ENCODE results near the gene LTBP3. TPM values are rescaled to one million over a fixed set of nuclear protein-coding genes. Genes with fewer than 3 reads are reported as not detected.
A peak's percentile ranks its signal among the peaks of the same experiment; 100 is the strongest.

Gene LTBP3
- total and polyA plus RNA-seq, 2 of the 13 experiments (the other 11 are each of a cell fraction or from before 2014, with no cell fraction given), result 12.2 to 68.1 TPM

GRCh38 chr11:65529475-65530156, 28.5 kb downstream of the LTBP3 start (continued):
- 0 out of 2 replicates have a peak, but pooled peaks have one; percentile 33 for TF ChIP-seq ZNF296 (CRISPR knock-in tag; conservative IDR thresholded peaks at IDR 0.05)
- TF ChIP-seq ZNF768 (CRISPR knock-in tag; IDR thresholded peaks at IDR 0.05), result peak; percentile 98
- 0 out of 2 replicates have a peak, but pooled peaks have one; percentile 20 for TF ChIP-seq RFXAP (CRISPR knock-in tag; IDR thresholded peaks at IDR 0.05; ENCODE audit: borderline replicate concordance)
- TF ChIP-seq ZNF740 (CRISPR knock-in tag; IDR thresholded peaks at IDR 0.05), result peak; percentile 76; the same call in 1 of the 2 replicates
- TF ChIP-seq CCAR2 (optimal IDR thresholded peaks at IDR 0.05; ENCODE audit: low read depth, low read length), result no peak
- peak; percentile 97 for TF ChIP-seq HNF4A (CRISPR knock-in tag; IDR thresholded peaks at IDR 0.05)
- TF ChIP-seq KLF6 (CRISPR knock-in tag; IDR thresholded peaks at IDR 0.05), result no peak
- no peak for TF ChIP-seq NFE2L2 (IDR thresholded peaks at IDR 0.05; ENCODE audit: low read length)
- no peak for TF ChIP-seq ZNF567 (CRISPR knock-in tag; IDR thresholded peaks at IDR 0.05; ENCODE audit: borderline replicate concordance)
- TF ChIP-seq ATF1 (CRISPR knock-in tag; IDR thresholded peaks at IDR 0.05), result no peak

GRCh38 chr11:65528819-65529350, 29.3 kb downstream of the LTBP3 start:
- peak; percentile 14 for ATAC-seq
- H4K20me1 ChIP-seq (ENCODE audit: insufficient read depth, low read length), result 0 out of 2 replicates have a peak, but pooled peaks cover 3% of the 10 kb centered on the region
- WGBS (ENCODE audit: low lambda C conversion rate), result 63% methylated on average over 9 of the region's 12 CpGs
- in situ Hi-C loops (cut with HindIII; ENCODE audit: extremely low pct_ligation_motif_present, low pct_unique_long_range_greater_than_20kb), result no loop called here
- H3K36me3 ChIP-seq (replicated peaks in 1 of 2; ENCODE audit: control insufficient read depth in 1 of 2, insufficient read depth in 2 of 2, low read length in 2 of 2), result peaks cover 15 to 32% of the 10 kb centered on the region in 2 experiments
- H3K4me2 ChIP-seq (ENCODE audit: low read depth, low read length), result peak overlapping the region; percentile 62
- H3K9me3 ChIP-seq (ENCODE audit: low read length), result no peaks in the 10 kb centered on the region
- H3K4me1 ChIP-seq (ENCODE audit: insufficient read depth, low read length), result peaks cover 52% of the 10 kb centered on the region
- no peak for FAIRE-seq
- no TSS peak for BruUV-seq (replicated peaks)
- TF ChIP-seq ZNF670 (CRISPR knock-in tag; IDR thresholded peaks at IDR 0.05; ENCODE audit: borderline replicate concordance) (0 out of 2 replicates have a peak, but pooled peaks have one; percentile 44), MAFK (conservative IDR thresholded peaks at IDR 0.05 in 1 of 2, IDR thresholded peaks at IDR 0.05 in 1 of 2; ENCODE audit: low read length in 2 of 2) (no peak), ZNF263 (CRISPR knock-in tag; IDR thresholded peaks at IDR 0.05) (peak; percentile 91), ARNT2 (CRISPR knock-in tag; IDR thresholded peaks at IDR 0.05; ENCODE audit: low read depth) (no peak), TMF1 (CRISPR knock-in tag; IDR thresholded peaks at IDR 0.05; ENCODE audit: low read depth) (no peak), ZFY (CRISPR knock-in tag; IDR thresholded peaks at IDR 0.05) (no peak), CEBPG (CRISPR knock-in tag; IDR thresholded peaks at IDR 0.05) (no peak), ATF4 (CRISPR knock-in tag; IDR thresholded peaks at IDR 0.05) (no peak), POLR2A (IDR thresholded peaks at IDR 0.05; ENCODE audit: insufficient read depth in 1 of 2, low read depth in 2 of 2, low read length in 2 of 2) (peak in 1 of 2 experiments; percentile 40; a peak in 1 of 4 replicates), ZZZ3 (CRISPR knock-in tag; IDR thresholded peaks at IDR 0.05; ENCODE audit: borderline replicate concordance) (peak; percentile 14; the same call in 1 of the 2 replicates)
- DNase-seq (ENCODE audit: low spot score), result no peak
- H2AFZ ChIP-seq (ENCODE audit: low read length), result no peak overlapping the region
- H3K4me3 ChIP-seq (replicated peaks in 1 of 3; ENCODE audit: insufficient read depth in 1 of 3, low read depth in 2 of 3, low read length in 3 of 3), result peak overlapping the region in 1 of 3 experiments; percentile 32; a peak in 2 of 6 replicates
- CTCF ChIA-PET (ENCODE audit: low intra/inter-chr PET ratio, low total read pairs), result no interaction called here
- intact Hi-C loops (cut with micrococcal nuclease; ENCODE audit: unreplicated experiment), result no loop called here
- no peaks in the 10 kb centered on the region; a peak in 1 of 5 replicates for H3K27me3 ChIP-seq (ENCODE audit: control insufficient read depth in 1 of 2, insufficient read depth in 2 of 2, low read length in 2 of 2)
- H3K79me2 ChIP-seq (ENCODE audit: insufficient read depth, low read length), result peaks cover 19% of the 10 kb centered on the region
- POLR2A ChIA-PET, result interaction anchor here (0.7 to 1.7 kb wide), 11 partner anchors 9 to 144 kb away, joined by 3 to 12 read pairs (median 5); partner anchors contain the start of gene NEAT1
- no peak overlapping the region for H3K9ac ChIP-seq (ENCODE audit: insufficient read depth, low read depth, low read length)
- peak overlapping the region; percentile 66 for H3K27ac ChIP-seq (ENCODE audit: extremely low read length, insufficient read depth, low read length)
